GM18505 (cell line): ENCODE measurements around the gene PBX3.

Experiments
- ATAC-seq: cut with Tn5 transposase; IDR thresholded peaks from one replicate; pipeline ENCODE4 v1.9.1; 2021; ENCODE audit not compliant: unreplicated experiment
- POLR2A ChIP-seq: IDR thresholded peaks from 4 replicates; pipeline ENCODE4 v1.6.1; 2011; ENCODE audit warnings: borderline replicate concordance; ENCODE audit not compliant: insufficient read depth, insufficient read length; ENCODE audit errors: extremely low read depth

Gene PBX3

DNA sequence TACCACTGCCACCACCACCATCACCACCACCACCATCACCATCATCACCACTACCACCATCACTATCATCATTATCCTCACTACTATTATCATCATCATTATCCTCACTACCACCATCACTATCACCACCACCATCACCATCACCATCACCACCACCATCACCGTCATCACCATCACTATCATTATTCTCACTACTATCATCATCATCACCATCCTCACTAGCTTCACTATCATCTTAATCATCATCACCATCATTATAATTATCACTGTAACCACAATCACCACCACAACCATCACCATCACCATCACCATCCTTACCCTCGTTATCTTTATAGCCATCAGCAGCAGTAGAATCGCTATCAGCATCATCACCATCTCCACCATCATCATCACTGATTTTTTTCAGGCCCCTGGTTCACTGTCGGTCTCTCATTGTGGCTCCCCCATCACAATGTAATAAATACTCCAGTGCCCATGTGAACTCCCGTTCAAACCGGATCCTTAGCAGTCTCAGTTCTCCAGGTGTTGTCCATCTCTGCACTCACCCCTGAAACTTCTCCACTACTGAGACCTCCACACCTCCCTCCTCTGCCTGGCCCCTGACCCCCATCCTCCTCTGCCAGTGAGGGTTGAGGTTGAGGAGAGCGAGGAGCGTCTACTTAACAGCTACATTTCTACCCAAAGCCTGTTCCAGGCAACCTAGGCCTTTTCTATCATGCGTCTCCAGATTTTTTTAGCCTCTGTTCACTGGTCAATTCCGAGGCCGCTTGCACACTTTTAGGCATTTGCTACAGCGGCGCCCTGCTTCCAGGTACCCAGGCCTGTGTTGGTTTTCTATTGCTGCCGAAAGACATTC, 238.2 kb downstream of the PBX3 start:
- no peak for TF ChIP-seq POLR2A
- no peak for ATAC-seq

DNA sequence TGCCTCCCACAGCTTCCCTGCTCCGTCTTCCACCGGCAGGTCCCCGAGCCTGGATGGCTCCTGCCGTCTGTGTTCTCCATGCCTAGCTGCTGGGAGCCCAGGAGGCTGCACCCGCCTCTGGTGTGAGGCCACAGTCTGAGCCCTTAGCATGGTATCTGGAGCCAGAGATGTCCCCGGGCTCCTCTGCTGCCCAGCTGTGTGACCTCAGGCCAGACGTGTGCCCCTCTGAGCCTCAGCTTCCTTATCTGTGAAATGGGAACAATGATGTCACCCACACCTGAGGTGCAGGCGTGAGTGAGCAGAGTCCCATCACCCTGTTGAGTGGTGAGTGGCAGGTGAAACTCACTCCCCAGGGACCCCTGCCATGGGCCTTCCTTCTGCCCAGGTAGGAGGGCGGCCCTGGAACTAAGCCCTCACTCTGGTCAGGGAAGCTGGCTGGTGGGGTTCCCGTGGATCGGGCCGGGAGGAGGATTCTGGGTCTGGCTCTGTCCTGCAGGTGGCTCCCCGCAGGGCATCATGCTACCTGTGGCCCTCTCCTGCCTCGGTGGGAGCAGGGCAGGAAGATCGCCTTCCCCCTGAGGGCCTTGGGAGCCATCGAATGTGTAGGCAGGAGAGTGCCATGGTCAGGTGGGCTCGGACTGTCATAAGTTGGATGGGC, 239.0 kb downstream of the PBX3 start:
- ATAC-seq = no peak

DNA sequence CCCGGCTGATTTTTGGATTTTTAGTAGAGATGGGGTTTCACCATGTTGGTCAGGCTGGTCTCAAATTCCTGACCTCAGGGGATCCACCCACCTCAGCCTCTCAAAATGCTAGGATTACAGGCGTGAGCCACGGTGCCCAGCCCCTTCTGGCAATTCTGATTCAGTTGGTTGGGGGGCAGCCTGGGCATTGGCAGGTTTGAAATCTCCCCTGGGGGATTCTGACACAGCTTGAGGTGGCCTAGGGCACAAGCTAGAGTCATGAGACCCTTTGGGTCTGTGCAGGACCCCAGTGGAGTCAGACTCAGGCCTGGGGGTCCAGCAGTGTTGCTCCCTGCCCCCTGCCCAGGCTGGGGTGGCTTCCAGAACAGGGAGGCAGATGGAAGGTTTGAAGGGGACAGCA, 239.8 kb downstream of the PBX3 start:
- no peak for ATAC-seq
- no peak for TF ChIP-seq POLR2A

More for the DNA sequence above, 239.0 kb downstream of the PBX3 start:
- TF ChIP-seq POLR2A = no peak

DNA sequence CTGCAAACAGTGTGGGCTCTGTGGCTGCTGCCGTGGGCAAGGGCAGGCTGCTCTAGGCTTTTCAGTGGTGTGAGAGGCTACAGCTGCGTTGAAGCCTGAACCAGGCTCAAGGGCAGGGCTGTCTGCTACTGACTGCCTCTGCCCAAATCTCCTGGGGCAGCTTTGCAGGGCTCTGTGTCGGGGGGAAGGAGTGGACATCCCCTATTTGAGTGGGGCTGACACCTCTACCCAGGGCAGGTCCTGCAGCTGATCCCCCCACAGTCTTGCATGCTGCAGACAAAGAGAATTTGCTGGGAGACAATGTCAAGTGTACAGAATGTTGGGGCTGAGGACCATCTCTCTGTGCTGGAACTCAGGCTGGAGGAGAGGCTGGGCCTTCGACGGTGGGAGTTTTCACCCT, 240.2 kb downstream of the PBX3 start:
- no peak for ATAC-seq
- TF ChIP-seq POLR2A = no peak

DNA sequence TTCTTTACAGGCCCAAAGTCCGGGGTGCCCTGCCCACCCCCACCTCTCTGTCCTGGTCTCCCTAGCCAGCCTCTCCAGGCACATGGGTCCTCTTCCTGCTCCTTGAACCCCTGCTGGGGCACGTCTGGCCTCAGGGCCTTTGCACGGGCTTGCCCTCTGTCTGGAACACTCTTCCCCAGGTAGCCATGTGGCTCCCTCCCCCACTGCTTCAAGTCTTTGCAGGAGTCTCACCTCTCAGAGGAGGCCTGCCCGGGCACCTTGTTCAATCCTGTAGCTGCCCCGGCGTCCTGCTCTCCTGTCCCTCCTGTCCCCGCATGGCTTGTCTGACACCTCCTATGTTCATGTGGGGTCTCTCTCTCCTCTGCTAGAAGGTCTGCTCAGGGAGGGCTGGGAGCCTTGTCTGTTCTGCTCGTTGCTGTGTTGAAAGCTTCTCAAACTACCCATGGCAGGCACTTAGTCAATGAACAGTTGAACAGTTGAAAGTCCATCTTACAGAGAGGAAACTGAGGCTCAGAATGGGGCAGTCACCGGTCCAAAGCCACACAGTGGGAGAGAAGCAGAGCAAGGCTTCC, 241.4 kb downstream of the PBX3 start:
- no peak for TF ChIP-seq POLR2A
- no peak for ATAC-seq

DNA sequence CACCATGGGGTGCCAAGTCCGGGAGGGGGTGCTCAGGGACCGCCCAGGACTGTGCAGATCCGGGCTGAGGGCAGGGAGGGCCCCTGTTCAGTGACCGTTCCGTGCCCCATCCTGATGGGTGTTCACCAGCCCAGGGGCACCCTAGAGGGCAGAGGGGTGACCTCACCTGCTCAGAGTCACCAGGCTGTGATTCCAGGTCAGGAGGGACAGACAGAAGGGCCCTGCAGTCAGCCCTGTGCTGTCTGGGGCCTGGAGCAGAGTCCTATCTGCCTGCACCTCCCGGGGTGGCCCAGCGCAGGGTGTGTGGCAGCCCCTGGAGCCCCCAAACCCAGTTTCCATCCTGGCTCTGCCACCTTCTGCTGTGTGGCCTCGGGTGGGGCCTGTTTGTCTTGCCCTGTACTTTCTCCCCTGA, 241.9 kb downstream of the PBX3 start:
- no peak for ATAC-seq

DNA sequence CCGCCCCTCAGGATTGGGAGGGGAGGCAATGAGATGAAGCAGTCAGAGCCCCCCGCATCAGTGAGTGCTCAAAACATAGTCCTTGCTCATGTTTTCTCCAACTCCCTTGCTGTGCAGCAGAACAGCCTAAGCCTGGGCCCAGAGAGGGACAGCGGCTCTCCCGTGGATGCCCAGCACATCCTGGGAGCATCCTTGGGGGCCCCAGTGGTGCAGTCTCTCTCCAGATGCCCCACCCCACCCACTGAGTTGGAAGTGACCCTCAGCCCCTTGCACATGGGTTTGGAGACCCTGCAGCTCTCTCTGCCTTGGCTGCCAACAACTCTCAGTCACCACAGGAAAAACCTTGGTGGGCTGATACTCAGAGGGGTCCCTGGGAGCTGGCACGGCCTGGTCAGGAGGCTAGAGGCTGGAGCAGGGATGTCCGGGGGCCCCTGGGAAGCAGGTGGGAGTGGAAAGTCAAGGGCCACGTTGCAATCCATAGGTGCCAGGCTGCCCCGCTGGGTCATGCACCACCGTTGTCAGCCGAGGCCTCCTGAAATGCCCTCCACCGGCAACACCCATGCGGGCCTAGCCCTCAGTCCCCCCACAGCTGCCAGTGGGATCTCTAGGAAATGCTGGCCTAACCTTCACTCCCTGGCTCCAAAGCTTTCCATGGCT, 242.5 kb downstream of the PBX3 start:
- TF ChIP-seq POLR2A = no peak
- no peak for ATAC-seq

More for the DNA sequence above, 241.9 kb downstream of the PBX3 start:
- TF ChIP-seq POLR2A = no peak

DNA sequence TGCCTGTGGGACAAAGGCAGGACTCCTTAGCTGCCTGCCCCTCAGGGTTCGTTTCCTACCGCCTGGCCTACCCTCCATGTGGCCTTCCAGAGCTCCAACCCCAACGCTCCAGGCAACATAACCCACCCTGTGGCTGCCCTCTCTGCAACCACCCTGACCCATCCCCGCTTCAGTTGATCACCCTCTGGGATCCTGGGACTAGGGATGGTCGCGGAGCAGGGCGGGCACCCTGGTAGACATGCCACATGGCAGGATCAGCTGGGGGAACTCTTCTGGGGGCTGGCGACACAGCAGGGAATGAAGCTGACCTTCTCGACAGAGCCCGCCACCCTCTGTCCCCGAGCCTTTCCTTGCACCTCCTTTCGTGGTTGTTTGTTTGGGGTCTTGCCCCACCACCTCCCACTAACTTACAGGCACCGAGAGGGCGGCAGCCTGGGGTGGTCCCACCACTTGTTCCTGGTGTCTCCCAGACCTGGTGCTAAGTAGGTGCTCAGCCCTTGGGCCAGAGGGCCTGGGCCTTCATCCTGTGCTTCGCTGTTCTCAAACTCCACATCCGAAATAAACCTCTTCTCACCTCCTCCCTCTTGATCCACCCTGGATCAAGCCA, 243.1 kb downstream of the PBX3 start:
- no peak for TF ChIP-seq POLR2A
- no peak for ATAC-seq

DNA sequence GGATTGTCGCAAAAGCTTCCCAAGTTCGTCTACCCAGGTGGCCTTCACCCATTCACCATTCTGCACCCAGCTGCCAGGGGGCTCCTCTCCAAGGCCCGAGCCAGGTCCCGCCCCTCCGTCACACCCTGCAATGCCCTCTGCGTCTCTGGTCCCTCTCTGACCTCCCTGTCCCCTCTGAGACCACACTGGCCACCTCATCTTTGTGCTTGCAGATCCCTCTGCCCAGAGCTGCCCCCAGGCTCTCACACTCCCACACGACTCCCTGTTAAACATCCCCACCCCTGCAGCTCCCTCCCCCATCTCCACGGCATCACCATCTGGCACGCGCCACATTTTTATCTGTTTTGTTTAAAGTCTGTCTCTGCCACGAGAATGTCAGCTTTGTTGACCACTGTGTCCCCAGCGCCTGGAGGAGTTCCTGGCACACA, 243.6 kb downstream of the PBX3 start:
- no peak for ATAC-seq
- TF ChIP-seq POLR2A = no peak

DNA sequence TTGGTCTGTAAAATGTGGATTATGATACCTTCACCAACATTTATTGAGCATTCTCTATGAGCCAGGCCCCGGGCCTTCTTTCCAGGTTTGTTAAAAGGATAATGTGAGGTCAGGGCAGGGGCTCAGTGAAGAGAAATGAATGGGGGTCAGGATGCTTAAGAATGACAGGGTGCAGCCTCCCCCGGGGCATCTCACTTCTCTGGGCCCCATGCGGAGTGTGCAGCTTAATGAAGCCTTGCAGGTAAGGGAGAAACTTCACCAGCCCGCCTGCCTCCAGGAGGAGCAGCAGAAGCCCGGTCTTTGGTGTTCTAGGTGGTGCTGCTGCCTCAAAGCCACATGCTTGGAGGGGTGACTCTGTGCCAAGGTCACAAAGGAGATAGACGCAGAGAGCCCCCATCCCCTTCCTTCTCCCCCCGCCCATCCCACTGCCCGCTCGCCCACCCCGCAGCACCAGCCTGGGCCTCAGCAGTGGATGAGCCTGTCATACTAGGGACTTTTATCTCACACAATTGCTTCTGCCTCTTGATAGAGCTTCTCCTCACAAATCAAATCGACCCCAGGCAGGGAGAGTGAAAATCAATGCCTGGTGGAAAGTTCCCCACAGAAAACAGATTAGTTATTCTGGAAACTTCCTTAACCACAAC, 244.8 kb downstream of the PBX3 start:
- TF ChIP-seq POLR2A = no peak

DNA sequence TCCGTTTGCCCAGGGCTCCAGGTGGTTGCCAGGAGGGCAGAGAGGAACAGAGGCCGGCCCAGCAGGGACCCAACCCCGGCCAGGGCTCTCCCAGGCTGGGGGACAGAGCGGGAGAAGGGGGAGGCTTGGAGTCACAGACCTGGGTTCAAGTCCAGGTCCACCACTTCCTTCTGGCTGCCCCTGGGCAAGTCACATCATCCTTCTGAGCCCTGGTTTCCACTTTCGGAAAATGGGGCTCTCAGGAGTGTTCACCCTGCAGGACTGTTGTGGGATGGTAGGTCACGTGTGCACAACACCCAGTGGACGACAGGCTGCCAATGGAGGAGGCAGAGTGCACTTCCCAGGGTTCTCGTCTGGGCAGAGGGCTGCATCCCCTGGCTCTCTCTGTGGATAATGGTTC, 245.4 kb downstream of the PBX3 start:
- ATAC-seq = no peak
- TF ChIP-seq POLR2A = no peak

More for the DNA sequence above, 244.8 kb downstream of the PBX3 start:
- ATAC-seq = no peak

DNA sequence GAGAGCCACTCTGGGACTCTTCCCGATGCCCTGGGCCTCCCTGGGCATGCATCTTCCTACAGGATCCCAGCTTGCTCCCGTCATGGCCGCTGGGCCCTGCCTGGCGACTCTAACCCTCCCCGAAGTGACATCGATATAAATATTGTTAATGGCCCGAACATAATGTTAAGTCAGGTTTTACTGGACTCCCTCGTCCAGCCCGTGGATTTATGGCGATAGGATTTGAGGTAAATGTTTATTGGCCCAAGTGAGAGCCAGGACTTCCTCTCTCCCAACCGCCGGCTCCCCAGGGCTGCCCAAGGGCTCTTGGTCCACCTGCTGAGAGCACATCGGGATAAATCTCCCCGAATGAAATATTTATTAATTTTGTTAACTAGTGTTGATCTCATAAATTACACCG, 246.3 kb downstream of the PBX3 start:
- ATAC-seq = no peak
- TF ChIP-seq POLR2A = no peak
